Measurements from ENCODE around the gene SKIDA1.

The SKIDA1 gene

GRCh38 chr10:21534280-21534586, 8.8 kb upstream of the SKIDA1 start:
- Mint-ChIP-seq H3K9me3 (no peaks in the 10 kb centered on the region), H3K27ac (peak overlapping the region; percentile 89), H3K36me3 (ENCODE audit: low read depth) (peaks cover 19% of the 10 kb centered on the region), H3K4me1 (ENCODE audit: low read depth) (peaks cover 22% of the 10 kb centered on the region), H3K27me3 (ENCODE audit: low read depth) (peaks cover 13% of the 10 kb centered on the region), H3K4me3 (peak overlapping the region; percentile 83)
- DNase-seq (ENCODE audit: low spot score): no peak

- Mint-ChIP-seq H3K4me3 (peak within 1 kb of the TSS; percentile 88), H3K36me3 (ENCODE audit: low read depth) (peaks cover 16% of the 10 kb centered on the region), H3K9me3 (no peaks in the 10 kb centered on the region), H3K27ac (peak within 1 kb of the TSS; percentile 89), H3K27me3 (ENCODE audit: low read depth) (peaks cover 19% of the 10 kb centered on the region), H3K4me1 (ENCODE audit: low read depth) (peaks cover 21% of the 10 kb centered on the region)
- peak; percentile 89 for DNase-seq (ENCODE audit: low spot score)
These were observed 8.2 kb upstream of the SKIDA1 start, which contains the start of gene MLLT10 for GRCh38 chr10:21533467-21534279. MLLT10 (plus strand) TSS chr10:21534232; CDS start chr10:21534645, 413 bp downstream.

GRCh38 chr10:21532694-21533466, 7.4 kb upstream of the SKIDA1 start:
- Mint-ChIP-seq H3K27ac (peak overlapping the region; percentile 89), H3K36me3 (ENCODE audit: low read depth) (peaks cover 13% of the 10 kb centered on the region), H3K4me3 (peak overlapping the region; percentile 88), H3K9me3 (no peaks in the 10 kb centered on the region), H3K27me3 (ENCODE audit: low read depth) (peaks cover 27% of the 10 kb centered on the region), H3K4me1 (ENCODE audit: low read depth) (peaks cover 18% of the 10 kb centered on the region)
- DNase-seq (ENCODE audit: low spot score): no peak

- DNase-seq (ENCODE audit: low spot score): no peak
- Mint-ChIP-seq H3K4me1 (ENCODE audit: low read depth) (peaks cover 24% of the 10 kb centered on the region), H3K27ac (no peak overlapping the region), H3K9me3 (no peaks in the 10 kb centered on the region), H3K4me3 (no peak overlapping the region), H3K36me3 (ENCODE audit: low read depth) (peaks cover 6% of the 10 kb centered on the region), H3K27me3 (ENCODE audit: low read depth) (peaks cover 38% of the 10 kb centered on the region)
These were observed 5.7 kb upstream of the SKIDA1 start for GRCh38 chr10:21531164-21531563.

- H3K4me3 Mint-ChIP-seq: no peak overlapping the region
- peaks cover 38% of the 10 kb centered on the region for H3K27me3 Mint-ChIP-seq (ENCODE audit: low read depth)
- peaks cover 5% of the 10 kb centered on the region for H3K36me3 Mint-ChIP-seq (ENCODE audit: low read depth)
- peaks cover 23% of the 10 kb centered on the region for H3K4me1 Mint-ChIP-seq (ENCODE audit: low read depth)
- no peaks in the 10 kb centered on the region for H3K9me3 Mint-ChIP-seq
- DNase-seq (ENCODE audit: low spot score): no peak
- H3K27ac Mint-ChIP-seq: no peak overlapping the region
These were observed 5.2 kb upstream of the SKIDA1 start for GRCh38 chr10:21530641-21531040.

- Mint-ChIP-seq H3K4me3 (no peak overlapping the region), H3K27me3 (ENCODE audit: low read depth) (peaks cover 42% of the 10 kb centered on the region), H3K27ac (no peak overlapping the region), H3K36me3 (ENCODE audit: low read depth) (peaks cover under 1% of the 10 kb centered on the region), H3K4me1 (ENCODE audit: low read depth) (peaks cover 25% of the 10 kb centered on the region), H3K9me3 (no peaks in the 10 kb centered on the region)
- no peak for DNase-seq (ENCODE audit: low spot score)
These were observed 4.7 kb upstream of the SKIDA1 start for GRCh38 chr10:21530168-21530567.

GRCh38 chr10:21529032-21529910, 3.8 kb upstream of the SKIDA1 start:
- Mint-ChIP-seq H3K36me3 (ENCODE audit: low read depth) (no peaks in the 10 kb centered on the region), H3K4me1 (ENCODE audit: low read depth) (peaks cover 32% of the 10 kb centered on the region), H3K27ac (no peak overlapping the region), H3K9me3 (no peaks in the 10 kb centered on the region), H3K27me3 (ENCODE audit: low read depth) (peaks cover 49% of the 10 kb centered on the region), H3K4me3 (no peak overlapping the region)
- DNase-seq (ENCODE audit: low spot score): no peak

- H3K4me3 Mint-ChIP-seq: no peak overlapping the region
- H3K9me3 Mint-ChIP-seq: no peaks in the 10 kb centered on the region
- H3K36me3 Mint-ChIP-seq (ENCODE audit: low read depth): peaks cover 2% of the 10 kb centered on the region
- H3K27ac Mint-ChIP-seq: no peak overlapping the region
- H3K4me1 Mint-ChIP-seq (ENCODE audit: low read depth): peaks cover 31% of the 10 kb centered on the region
- peaks cover 54% of the 10 kb centered on the region for H3K27me3 Mint-ChIP-seq (ENCODE audit: low read depth)
- no peak for DNase-seq (ENCODE audit: low spot score)
These were observed 3.0 kb upstream of the SKIDA1 start for GRCh38 chr10:21528236-21529031.

GRCh38 chr10:21527598-21528235, 2.2 kb upstream of the SKIDA1 start:
- Mint-ChIP-seq H3K9me3 (no peaks in the 10 kb centered on the region), H3K27ac (no peak overlapping the region), H3K4me3 (peak overlapping the region; percentile 68), H3K36me3 (ENCODE audit: low read depth) (peaks cover 2% of the 10 kb centered on the region), H3K27me3 (ENCODE audit: low read depth) (peaks cover 59% of the 10 kb centered on the region), H3K4me1 (ENCODE audit: low read depth) (peaks cover 25% of the 10 kb centered on the region)
- no peak for DNase-seq (ENCODE audit: low spot score)

GRCh38 chr10:21526860-21527597, 1.5 kb upstream of the SKIDA1 start:
- Mint-ChIP-seq H3K9me3 (no peaks in the 10 kb centered on the region), H3K27me3 (ENCODE audit: low read depth) (peaks cover 63% of the 10 kb centered on the region), H3K4me1 (ENCODE audit: low read depth) (peaks cover 23% of the 10 kb centered on the region), H3K36me3 (ENCODE audit: low read depth) (peaks cover 2% of the 10 kb centered on the region), H3K4me3 (peak overlapping the region; percentile 84), H3K27ac (peak overlapping the region; percentile 91)
- peak; percentile 36 for DNase-seq (ENCODE audit: low spot score)

- Mint-ChIP-seq H3K4me1 (ENCODE audit: low read depth) (peaks cover 23% of the 10 kb centered on the region), H3K9me3 (no peaks in the 10 kb centered on the region), H3K27me3 (ENCODE audit: low read depth) (peaks cover 68% of the 10 kb centered on the region), H3K36me3 (ENCODE audit: low read depth) (peaks cover 2% of the 10 kb centered on the region), H3K27ac (peak overlapping the region; percentile 91), H3K4me3 (peak overlapping the region; percentile 84)
- DNase-seq (ENCODE audit: low spot score): peak; percentile 38
These were observed 842 bp upstream of the SKIDA1 start for GRCh38 chr10:21526188-21526859.
